HEK293 (cell line): ENCODE data around the gene PON1.

Experiments
- CTCF ChIA-PET: fragments of 350-600 bp; formaldehyde crosslinking; extraction: SDS; loops from one replicate; lab custom pipeline; 2021; ENCODE audit warnings: antibody characterized with exemption; lab: Yijun Ruan, JAX
- POLR2A ChIA-PET: fragments of 300-600 bp; formaldehyde crosslinking; extraction: SDS; loops from one replicate; lab custom pipeline; 2020; ENCODE audit warnings: antibody characterized with exemption, inconsistent platforms; lab: Yijun Ruan, JAX
- H3K27ac ChIP-seq: fragments of 200-500 bp; sonication (Bioruptor generic); 2 replicates; pipeline ENCODE4 v1.5.1; 2014; ENCODE audit warnings: low read depth, low read length, control low read depth, inconsistent platforms; ENCODE audit errors: extremely low read depth
- H3K36me3 ChIP-seq, 2 experiments: fragments of 200-500 bp in 1 of 2; sonication (Bioruptor generic) in 1 of 2; 1 replicate in 1 of 2; 2 replicates in 1 of 2; pipeline ENCODE4 v1.5.1; 2014 to 2017; ENCODE audit warnings: inconsistent platforms in 2 of 2, low read length in 2 of 2; ENCODE audit not compliant: control insufficient read depth in 2 of 2, insufficient read depth in 1 of 2
- H3K4me1 ChIP-seq: fragments of 200-500 bp; sonication (Bioruptor generic); 2 replicates; pipeline ENCODE4 v1.5.1; 2014; ENCODE audit warnings: mild to moderate bottlenecking, low read length, inconsistent platforms; ENCODE audit not compliant: control insufficient read depth, insufficient read depth
- H3K4me3 ChIP-seq: 2 replicates; pipeline ENCODE4 v1.5.1; 2011; ENCODE audit warnings: low read depth, mild to moderate bottlenecking, control low read depth, low read length, moderate library complexity
- H3K9me3 ChIP-seq: fragments of 200-500 bp; sonication (Bioruptor generic); 2 replicates; pipeline ENCODE4 v1.5.1; 2014; ENCODE audit warnings: low read depth, low read length, inconsistent platforms; ENCODE audit not compliant: control insufficient read depth, insufficient read depth
- BCL11A ChIP-seq: fragments of 450-650 bp; formaldehyde crosslinking; IDR thresholded peaks from 2 replicates; pipeline ENCODE4 v1.5.1; 2016; ENCODE audit warnings: low read depth, missing biosample characterization, missing genetic modification characterization
- HOXA7 ChIP-seq: sonication (generic); formaldehyde crosslinking; IDR thresholded peaks from 2 replicates; pipeline ENCODE4 v1.8.1; 2022; ENCODE audit warnings: missing genetic modification reagents, borderline replicate concordance
- HOXD13 ChIP-seq: sonication (generic); formaldehyde crosslinking; IDR thresholded peaks from 2 replicates; pipeline ENCODE4 v1.8.0; 2022; ENCODE audit warnings: missing genetic modification reagents, borderline replicate concordance
- OSR2 ChIP-seq: fragments of 450-650 bp; formaldehyde crosslinking; IDR thresholded peaks from 2 replicates; pipeline ENCODE4 v1.5.1; 2016; ENCODE audit warnings: missing biosample characterization, missing genetic modification characterization
- YY1 ChIP-seq: fragments of 450-650 bp; formaldehyde crosslinking; IDR thresholded peaks from 2 replicates; pipeline ENCODE4 v1.5.1; 2018; ENCODE audit warnings: missing biosample characterization, missing genetic modification characterization
- ZNF138 ChIP-seq: fragments of 450-650 bp; formaldehyde crosslinking; IDR thresholded peaks from 2 replicates; pipeline ENCODE4 v1.5.1; 2016; ENCODE audit warnings: missing biosample characterization, missing genetic modification characterization, borderline replicate concordance
- ZNF155 ChIP-seq: fragments of 450-650 bp; formaldehyde crosslinking; IDR thresholded peaks from 2 replicates; pipeline ENCODE4 v1.5.1; 2016; ENCODE audit warnings: missing biosample characterization, missing genetic modification characterization
- ZNF174 ChIP-seq: fragments of 450-650 bp; formaldehyde crosslinking; IDR thresholded peaks from 2 replicates; pipeline ENCODE4 v1.5.0; 2017; ENCODE audit warnings: missing biosample characterization, mild to moderate bottlenecking, missing genetic modification characterization
- ZNF266 ChIP-seq: fragments of 450-650 bp; formaldehyde crosslinking; IDR thresholded peaks from 2 replicates; pipeline ENCODE4 v1.5.1; 2016; ENCODE audit warnings: missing biosample characterization, missing genetic modification characterization, low read depth
- ZNF366 ChIP-seq: fragments of 450-650 bp; formaldehyde crosslinking; conservative IDR thresholded peaks from 2 replicates; pipeline ENCODE4 v1.5.1; 2016; ENCODE audit warnings: missing biosample characterization, missing genetic modification characterization
- ZNF37A ChIP-seq: fragments of 450-650 bp; IDR thresholded peaks from 2 replicates; pipeline ENCODE4 v1.5.1; 2018; ENCODE audit warnings: missing biosample characterization, missing genetic modification characterization
- ZNF394 ChIP-seq: fragments of 450-650 bp; formaldehyde crosslinking; IDR thresholded peaks from 2 replicates; pipeline ENCODE4 v1.5.1; 2016; ENCODE audit warnings: missing biosample characterization, missing genetic modification characterization, mild to moderate bottlenecking, moderate library complexity, borderline replicate concordance
- ZNF501 ChIP-seq: fragments of 450-650 bp; formaldehyde crosslinking; IDR thresholded peaks from 2 replicates; pipeline ENCODE4 v1.5.1; 2016; ENCODE audit warnings: missing biosample characterization, missing genetic modification characterization
- ZNF510 ChIP-seq: fragments of 450-650 bp; formaldehyde crosslinking; IDR thresholded peaks from 2 replicates; pipeline ENCODE4 v1.5.1; 2018; ENCODE audit warnings: mild to moderate bottlenecking, missing genetic modification characterization, missing biosample characterization; ENCODE audit not compliant: insufficient replicate concordance
- ZNF548 ChIP-seq: fragments of 450-650 bp; formaldehyde crosslinking; IDR thresholded peaks from 2 replicates; pipeline ENCODE4 v1.5.1; 2016; ENCODE audit warnings: missing biosample characterization, missing genetic modification characterization
- ZNF585B ChIP-seq: fragments of 450-650 bp; formaldehyde crosslinking; IDR thresholded peaks from 2 replicates; pipeline ENCODE4 v1.5.1; 2016; ENCODE audit warnings: missing biosample characterization, missing genetic modification characterization
- ZNF623 ChIP-seq: fragments of 450-650 bp; formaldehyde crosslinking; IDR thresholded peaks from 2 replicates; pipeline ENCODE4 v1.5.1; 2016; ENCODE audit warnings: missing biosample characterization, missing genetic modification characterization
- ZNF629 ChIP-seq: fragments of 450-650 bp; formaldehyde crosslinking; IDR thresholded peaks from 2 replicates; pipeline ENCODE4 v1.5.1; 2017; ENCODE audit warnings: missing biosample characterization, missing genetic modification characterization
- ZNF837 ChIP-seq: fragments of 450-650 bp; formaldehyde crosslinking; IDR thresholded peaks from 2 replicates; pipeline ENCODE4 v1.5.1; 2016; ENCODE audit warnings: missing biosample characterization, missing genetic modification characterization
- ZSCAN16 ChIP-seq: fragments of 450-650 bp; formaldehyde crosslinking; IDR thresholded peaks from 2 replicates; pipeline ENCODE4 v1.5.1; 2016; ENCODE audit warnings: missing biosample characterization, missing genetic modification characterization
- TF ChIP-seq, protein P1 (sequence below): fragments of 450-650 bp; formaldehyde crosslinking; IDR thresholded peaks from 2 replicates; pipeline ENCODE4 v1.5.1; 2016; ENCODE audit warnings: missing biosample characterization, missing genetic modification characterization
- TF ChIP-seq, protein P2 (sequence below): fragments of 450-650 bp; formaldehyde crosslinking; IDR thresholded peaks from 2 replicates; pipeline ENCODE4 v1.5.1; 2016; ENCODE audit warnings: missing biosample characterization, missing genetic modification characterization
- TF ChIP-seq, protein P3 (sequence below): fragments of 450-650 bp; formaldehyde crosslinking; IDR thresholded peaks from 2 replicates; pipeline ENCODE4 v1.5.1; 2016; ENCODE audit warnings: missing biosample characterization, missing genetic modification characterization, low read depth
- TF ChIP-seq, protein P4 (sequence below): fragments of 450-650 bp; formaldehyde crosslinking; IDR thresholded peaks from 2 replicates; pipeline ENCODE4 v1.5.1; 2016; ENCODE audit warnings: missing biosample characterization, missing genetic modification characterization
- TF ChIP-seq, protein P5 (sequence below): fragments of 450-650 bp; formaldehyde crosslinking; IDR thresholded peaks from 2 replicates; pipeline ENCODE4 v1.5.1; 2016; ENCODE audit warnings: missing biosample characterization, missing genetic modification characterization

Gene PON1

DNA sequence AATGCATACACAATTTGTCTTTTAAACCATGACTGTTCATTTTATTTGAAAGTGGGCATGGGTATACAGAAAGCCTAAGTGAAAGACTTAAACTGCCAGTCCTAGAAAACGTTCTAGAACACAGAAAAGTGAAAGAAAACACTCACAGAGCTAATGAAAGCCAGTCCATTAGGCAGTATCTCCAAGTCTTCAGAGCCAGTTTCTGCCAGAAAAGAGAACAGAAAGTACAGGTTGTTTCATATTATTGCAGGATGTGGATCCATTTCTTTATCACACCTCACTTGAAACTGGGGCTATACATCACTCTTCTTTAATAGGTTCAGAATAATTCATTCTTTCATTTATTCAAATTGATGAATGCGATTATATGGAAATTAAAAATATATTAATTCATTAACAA is 7.7 kb downstream of the PON1 start:
- no peaks in the 10 kb centered on the region for H3K9me3 ChIP-seq
- no peak for TF ChIP-seq ZNF366 (tag by site-specific recombination)
- no peak for TF ChIP-seq ZNF837 (tag by site-specific recombination)
- TF ChIP-seq ZNF37A = no peak
- no peak for TF ChIP-seq ZNF174 (tag by site-specific recombination)
- TF ChIP-seq ZNF548 (tag by site-specific recombination) = no peak
- no peak for TF ChIP-seq HOXA7
- TF ChIP-seq, protein P1, sequence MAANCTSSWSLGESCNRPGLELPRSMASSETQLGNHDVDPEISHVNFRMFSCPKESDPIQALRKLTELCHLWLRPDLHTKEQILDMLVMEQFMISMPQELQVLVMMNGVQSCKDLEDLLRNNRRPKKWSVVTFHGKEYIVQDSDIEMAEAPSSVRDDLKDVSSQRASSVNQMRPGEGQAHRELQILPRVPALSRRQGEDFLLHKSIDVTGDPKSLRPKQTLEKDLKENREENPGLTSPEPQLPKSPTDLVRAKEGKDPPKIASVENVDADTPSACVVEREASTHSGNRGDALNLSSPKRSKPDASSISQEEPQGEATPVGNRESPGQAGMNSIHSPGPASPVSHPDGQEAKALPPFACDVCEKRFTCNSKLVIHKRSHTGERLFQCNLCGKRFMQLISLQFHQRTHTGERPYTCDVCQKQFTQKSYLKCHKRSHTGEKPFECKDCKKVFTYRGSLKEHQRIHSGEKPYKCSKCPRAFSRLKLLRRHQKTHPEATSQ (tag by site-specific recombination) = no peak
- TF ChIP-seq ZNF266 (tag by site-specific recombination) = no peak
- TF ChIP-seq, all 188 proteins: peak for 0
- CTCF ChIA-PET = no interaction called here
- Histone ChIP-seq H3K4me1 (no peaks in the 10 kb centered on the region), H3K4me3 (no peak overlapping the region), H3K36me3 (no peaks in the 10 kb centered on the region), H3K27ac (no peak overlapping the region)
- POLR2A ChIA-PET = no interaction called here

DNA sequence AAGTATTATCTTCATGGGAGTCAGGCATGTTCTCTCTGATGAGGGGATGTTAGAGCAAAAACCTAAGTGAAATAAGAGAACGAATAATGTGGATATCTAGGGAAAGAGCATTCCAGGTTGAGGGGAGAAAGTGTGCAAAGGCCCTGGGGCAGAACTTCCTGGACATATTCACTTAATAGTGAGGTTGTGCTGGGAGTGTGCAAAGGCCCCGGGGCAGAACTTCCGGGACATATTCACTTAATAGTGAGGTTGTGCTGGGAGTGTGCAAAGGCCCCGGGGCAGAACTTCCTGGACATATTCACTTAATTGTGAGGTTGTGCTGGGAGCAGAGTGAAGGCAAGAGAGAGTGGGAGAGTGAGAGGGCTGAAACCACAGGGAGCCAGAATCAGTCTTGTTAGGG is 11.8 kb downstream of the PON1 start:
- peaks cover 3% of the 10 kb centered on the region; the same call in 1 of the 2 replicates for H3K4me1 ChIP-seq
- no peak overlapping the region for H3K4me3 ChIP-seq
- CTCF ChIA-PET = no interaction called here
- POLR2A ChIA-PET = no interaction called here
- no peaks in the 10 kb centered on the region for H3K9me3 ChIP-seq
- H3K27ac ChIP-seq = no peak overlapping the region
- H3K36me3 ChIP-seq = no peaks in the 10 kb centered on the region
- TF ChIP-seq ZNF623 (peak; percentile 76), ZNF155 (tag by site-specific recombination) (no peak), ZNF138 (tag by site-specific recombination) (no peak)
- TF ChIP-seq, protein P2, sequence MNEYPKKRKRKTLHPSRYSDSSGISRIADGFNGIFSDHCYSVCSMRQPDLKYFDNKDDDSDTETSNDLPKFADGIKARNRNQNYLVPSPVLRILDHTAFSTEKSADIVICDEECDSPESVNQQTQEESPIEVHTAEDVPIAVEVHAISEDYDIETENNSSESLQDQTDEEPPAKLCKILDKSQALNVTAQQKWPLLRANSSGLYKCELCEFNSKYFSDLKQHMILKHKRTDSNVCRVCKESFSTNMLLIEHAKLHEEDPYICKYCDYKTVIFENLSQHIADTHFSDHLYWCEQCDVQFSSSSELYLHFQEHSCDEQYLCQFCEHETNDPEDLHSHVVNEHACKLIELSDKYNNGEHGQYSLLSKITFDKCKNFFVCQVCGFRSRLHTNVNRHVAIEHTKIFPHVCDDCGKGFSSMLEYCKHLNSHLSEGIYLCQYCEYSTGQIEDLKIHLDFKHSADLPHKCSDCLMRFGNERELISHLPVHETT = no peak

DNA sequence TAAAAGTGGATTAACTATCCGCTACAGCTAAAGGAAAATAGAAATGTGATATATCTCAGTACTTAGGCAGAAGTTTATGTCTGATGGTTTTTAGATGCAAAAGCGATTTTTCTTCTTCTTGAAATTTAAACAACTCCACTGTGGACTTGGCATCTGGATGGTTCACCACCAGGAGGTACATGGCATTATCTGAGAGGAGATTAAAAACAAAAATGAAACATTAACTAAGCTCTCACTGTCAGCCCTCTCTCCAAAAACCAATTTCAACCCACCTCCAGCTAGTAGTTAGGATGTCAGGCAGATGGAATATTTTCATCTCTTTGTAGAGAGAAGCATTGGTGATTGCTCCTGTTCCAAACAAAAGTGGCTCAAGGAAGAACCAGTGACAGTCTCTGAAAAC is 12.9 kb downstream of the PON1 start:
- ChIA-PET POLR2A (no interaction called here), CTCF (interaction anchor here (0.6 to 0.7 kb wide), 2 partner anchors 210 to 555 kb away, joined by 3 read pairs; no protein-coding TSS in a partner anchor)
- Histone ChIP-seq H3K4me3 (no peak overlapping the region), H3K27ac (no peak overlapping the region), H3K36me3 (no peaks in the 10 kb centered on the region), H3K4me1 (peaks cover 3% of the 10 kb centered on the region; the same call in 1 of the 2 replicates), H3K9me3 (no peaks in the 10 kb centered on the region)
- TF ChIP-seq HOXD13 (no peak), BCL11A (tag by site-specific recombination) (no peak), OSR2 (tag by site-specific recombination) (no peak), ZNF394 (tag by site-specific recombination) (no peak), ZNF629 (tag by site-specific recombination) (no peak), YY1 (no peak), ZNF510 (tag by site-specific recombination) (no peak), ZNF501 (tag by site-specific recombination) (no peak), ZSCAN16 (tag by site-specific recombination) (no peak), ZNF585B (tag by site-specific recombination) (no peak)
- TF ChIP-seq, protein P3, sequence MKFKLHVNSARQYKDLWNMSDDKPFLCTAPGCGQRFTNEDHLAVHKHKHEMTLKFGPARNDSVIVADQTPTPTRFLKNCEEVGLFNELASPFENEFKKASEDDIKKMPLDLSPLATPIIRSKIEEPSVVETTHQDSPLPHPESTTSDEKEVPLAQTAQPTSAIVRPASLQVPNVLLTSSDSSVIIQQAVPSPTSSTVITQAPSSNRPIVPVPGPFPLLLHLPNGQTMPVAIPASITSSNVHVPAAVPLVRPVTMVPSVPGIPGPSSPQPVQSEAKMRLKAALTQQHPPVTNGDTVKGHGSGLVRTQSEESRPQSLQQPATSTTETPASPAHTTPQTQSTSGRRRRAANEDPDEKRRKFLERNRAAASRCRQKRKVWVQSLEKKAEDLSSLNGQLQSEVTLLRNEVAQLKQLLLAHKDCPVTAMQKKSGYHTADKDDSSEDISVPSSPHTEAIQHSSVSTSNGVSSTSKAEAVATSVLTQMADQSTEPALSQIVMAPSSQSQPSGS (tag by site-specific recombination) = no peak
- TF ChIP-seq, protein P4, sequence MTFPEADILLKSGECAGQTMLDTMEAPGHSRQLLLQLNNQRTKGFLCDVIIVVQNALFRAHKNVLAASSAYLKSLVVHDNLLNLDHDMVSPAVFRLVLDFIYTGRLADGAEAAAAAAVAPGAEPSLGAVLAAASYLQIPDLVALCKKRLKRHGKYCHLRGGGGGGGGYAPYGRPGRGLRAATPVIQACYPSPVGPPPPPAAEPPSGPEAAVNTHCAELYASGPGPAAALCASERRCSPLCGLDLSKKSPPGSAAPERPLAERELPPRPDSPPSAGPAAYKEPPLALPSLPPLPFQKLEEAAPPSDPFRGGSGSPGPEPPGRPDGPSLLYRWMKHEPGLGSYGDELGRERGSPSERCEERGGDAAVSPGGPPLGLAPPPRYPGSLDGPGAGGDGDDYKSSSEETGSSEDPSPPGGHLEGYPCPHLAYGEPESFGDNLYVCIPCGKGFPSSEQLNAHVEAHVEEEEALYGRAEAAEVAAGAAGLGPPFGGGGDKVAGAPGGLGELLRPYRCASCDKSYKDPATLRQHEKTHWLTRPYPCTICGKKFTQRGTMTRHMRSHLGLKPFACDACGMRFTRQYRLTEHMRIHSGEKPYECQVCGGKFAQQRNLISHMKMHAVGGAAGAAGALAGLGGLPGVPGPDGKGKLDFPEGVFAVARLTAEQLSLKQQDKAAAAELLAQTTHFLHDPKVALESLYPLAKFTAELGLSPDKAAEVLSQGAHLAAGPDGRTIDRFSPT (tag by site-specific recombination) = no peak
- TF ChIP-seq, protein P5, sequence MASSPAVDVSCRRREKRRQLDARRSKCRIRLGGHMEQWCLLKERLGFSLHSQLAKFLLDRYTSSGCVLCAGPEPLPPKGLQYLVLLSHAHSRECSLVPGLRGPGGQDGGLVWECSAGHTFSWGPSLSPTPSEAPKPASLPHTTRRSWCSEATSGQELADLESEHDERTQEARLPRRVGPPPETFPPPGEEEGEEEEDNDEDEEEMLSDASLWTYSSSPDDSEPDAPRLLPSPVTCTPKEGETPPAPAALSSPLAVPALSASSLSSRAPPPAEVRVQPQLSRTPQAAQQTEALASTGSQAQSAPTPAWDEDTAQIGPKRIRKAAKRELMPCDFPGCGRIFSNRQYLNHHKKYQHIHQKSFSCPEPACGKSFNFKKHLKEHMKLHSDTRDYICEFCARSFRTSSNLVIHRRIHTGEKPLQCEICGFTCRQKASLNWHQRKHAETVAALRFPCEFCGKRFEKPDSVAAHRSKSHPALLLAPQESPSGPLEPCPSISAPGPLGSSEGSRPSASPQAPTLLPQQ (tag by site-specific recombination) = no peak
